GM18502 (cell line): Measurements from ENCODE around the gene LAG3.

Experiments used
- ATAC-seq: cut with Tn5 transposase; IDR thresholded peaks from one replicate; pipeline ENCODE4 v1.9.1; 2021; ENCODE audit warnings: mild to moderate bottlenecking; ENCODE audit not compliant: unreplicated experiment, poor library complexity

The LAG3 gene

DNA sequence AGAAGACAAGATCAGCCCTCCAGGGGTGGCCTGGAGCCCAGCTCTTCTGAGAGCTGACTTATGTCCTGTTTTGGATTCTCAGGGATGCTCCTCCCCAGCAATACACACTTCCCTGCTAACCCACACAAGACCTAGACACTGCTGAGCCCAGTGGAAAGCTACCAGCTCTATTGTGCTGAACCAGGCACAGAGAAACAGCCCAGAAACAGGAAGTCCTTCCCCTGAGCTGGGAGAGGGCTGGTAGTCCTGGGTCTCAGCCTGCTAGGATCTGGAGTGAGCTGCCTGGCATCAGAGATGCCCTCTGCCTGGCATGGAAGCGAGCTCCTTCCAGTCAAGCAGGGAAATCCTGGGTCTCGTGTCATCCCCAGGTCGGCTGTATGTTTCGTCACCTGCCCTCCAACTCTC, 1.2 kb upstream of the LAG3 start:
- no peak for ATAC-seq

DNA sequence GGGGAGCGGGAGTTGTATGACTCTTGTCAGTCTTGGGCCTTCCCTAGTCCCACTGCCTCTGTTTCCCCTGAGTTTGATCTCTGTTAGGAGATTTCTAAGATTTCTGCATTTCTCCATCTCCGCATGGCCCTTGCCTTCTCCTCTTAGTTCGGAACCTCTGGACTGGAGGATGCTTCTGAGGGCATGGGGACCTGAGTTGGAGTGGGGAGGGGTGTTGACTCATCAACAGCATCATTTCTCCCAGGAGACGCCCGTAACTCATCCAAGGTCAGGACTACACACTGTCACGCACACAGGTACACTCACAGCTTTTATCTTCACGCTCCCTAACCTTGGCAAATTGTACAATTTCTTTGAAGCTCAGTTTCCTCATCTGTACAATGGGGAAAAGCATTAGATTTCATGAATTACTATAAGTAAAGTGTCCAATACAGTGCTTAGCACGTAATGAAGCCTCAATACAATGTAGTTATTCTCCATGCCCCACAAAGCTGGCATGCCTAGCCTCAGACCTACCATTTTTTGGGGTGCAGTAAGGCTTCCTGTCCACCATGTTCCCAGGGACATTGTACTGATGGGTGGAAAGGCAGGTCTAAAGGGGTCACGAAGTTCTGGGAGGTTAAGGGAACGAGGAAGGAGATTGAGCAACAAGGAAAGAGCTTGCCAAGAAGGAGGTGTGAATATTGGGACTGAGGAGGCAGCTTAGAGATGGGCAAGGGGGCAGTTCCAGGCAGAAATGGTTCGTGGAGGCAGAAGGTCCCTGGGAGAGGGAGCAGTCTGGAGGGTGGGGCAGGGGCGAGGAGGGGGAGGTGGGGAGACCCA, 600 bp upstream of the LAG3 start:
- no peak for ATAC-seq

DNA sequence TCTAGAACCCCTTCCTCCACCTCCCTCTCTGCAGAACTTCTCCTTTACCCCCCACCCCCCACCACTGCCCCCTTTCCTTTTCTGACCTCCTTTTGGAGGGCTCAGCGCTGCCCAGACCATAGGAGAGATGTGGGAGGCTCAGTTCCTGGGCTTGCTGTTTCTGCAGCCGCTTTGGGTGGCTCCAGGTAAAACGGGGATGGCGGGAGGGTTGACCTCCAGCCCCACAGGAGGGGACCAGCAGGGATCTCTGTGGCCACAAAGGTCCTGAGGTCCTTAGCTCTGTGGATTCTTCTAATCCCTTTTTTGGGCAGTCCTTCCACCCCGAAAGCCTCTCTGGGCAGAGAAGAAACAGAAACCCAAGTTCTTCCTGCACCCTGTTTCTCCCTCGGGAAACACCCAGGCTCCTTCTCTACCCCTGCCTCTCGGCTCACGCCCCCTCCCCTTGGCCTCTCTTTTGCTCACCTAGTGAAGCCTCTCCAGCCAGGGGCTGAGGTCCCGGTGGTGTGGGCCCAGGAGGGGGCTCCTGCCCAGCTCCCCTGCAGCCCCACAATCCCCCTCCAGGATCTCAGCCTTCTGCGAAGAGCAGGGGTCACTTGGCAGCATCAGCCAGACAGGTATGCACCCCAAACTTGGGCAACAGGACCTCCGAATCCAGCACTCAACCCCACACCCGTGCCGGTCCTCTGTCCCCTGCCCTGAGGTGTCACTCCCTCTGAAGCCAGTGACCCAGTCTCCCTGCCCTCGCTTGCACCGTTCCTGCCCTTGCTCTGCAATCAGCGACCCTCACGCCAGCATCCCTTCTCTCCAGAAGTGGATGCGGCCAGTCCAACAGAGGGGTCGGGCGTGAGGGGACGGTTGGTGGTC, 638 bp downstream of the LAG3 start:
- no peak for ATAC-seq

DNA sequence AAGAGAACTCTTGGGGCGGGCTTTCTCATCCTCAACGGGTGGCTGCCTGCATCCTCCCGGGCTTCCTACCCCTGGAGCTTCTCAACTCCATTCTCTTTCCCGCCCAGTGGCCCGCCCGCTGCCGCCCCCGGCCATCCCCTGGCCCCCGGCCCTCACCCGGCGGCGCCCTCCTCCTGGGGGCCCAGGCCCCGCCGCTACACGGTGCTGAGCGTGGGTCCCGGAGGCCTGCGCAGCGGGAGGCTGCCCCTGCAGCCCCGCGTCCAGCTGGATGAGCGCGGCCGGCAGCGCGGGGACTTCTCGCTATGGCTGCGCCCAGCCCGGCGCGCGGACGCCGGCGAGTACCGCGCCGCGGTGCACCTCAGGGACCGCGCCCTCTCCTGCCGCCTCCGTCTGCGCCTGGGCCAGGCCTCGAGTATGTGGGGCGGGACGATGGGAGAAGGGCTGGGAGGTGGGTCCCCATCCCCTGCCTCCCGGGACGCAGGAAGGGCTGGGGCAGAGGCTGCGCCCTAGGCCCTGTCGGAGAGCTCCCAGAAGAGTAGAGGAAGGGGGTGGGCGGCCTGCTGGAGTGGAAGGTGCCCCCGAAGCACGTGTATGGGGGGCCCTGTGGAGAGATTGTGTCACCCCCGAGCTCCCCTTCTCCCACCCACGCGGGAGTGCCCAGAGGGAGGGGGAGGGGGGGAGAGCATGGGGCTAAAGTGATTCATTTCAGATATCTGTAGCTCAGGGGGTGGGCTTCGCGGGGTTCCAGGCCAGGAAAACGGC, 1.5 kb downstream of the LAG3 start:
- ATAC-seq, result no peak

DNA sequence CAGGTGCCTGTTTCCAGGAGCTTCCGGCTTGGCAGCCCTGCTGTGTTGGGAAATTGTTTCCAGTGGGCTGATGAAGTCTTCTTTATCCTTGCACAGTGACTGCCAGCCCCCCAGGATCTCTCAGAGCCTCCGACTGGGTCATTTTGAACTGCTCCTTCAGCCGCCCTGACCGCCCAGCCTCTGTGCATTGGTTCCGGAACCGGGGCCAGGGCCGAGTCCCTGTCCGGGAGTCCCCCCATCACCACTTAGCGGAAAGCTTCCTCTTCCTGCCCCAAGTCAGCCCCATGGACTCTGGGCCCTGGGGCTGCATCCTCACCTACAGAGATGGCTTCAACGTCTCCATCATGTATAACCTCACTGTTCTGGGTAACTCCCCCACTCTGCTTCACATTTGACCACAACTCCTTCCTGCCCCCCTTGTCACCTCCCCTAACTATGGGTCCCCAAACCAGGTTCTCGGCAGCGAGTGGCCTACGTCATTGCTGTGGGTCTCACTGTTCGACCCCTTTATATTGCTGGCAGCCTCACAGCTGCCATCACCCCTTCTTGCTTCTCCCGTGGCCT, 2.3 kb downstream of the LAG3 start:
- ATAC-seq, result no peak

DNA sequence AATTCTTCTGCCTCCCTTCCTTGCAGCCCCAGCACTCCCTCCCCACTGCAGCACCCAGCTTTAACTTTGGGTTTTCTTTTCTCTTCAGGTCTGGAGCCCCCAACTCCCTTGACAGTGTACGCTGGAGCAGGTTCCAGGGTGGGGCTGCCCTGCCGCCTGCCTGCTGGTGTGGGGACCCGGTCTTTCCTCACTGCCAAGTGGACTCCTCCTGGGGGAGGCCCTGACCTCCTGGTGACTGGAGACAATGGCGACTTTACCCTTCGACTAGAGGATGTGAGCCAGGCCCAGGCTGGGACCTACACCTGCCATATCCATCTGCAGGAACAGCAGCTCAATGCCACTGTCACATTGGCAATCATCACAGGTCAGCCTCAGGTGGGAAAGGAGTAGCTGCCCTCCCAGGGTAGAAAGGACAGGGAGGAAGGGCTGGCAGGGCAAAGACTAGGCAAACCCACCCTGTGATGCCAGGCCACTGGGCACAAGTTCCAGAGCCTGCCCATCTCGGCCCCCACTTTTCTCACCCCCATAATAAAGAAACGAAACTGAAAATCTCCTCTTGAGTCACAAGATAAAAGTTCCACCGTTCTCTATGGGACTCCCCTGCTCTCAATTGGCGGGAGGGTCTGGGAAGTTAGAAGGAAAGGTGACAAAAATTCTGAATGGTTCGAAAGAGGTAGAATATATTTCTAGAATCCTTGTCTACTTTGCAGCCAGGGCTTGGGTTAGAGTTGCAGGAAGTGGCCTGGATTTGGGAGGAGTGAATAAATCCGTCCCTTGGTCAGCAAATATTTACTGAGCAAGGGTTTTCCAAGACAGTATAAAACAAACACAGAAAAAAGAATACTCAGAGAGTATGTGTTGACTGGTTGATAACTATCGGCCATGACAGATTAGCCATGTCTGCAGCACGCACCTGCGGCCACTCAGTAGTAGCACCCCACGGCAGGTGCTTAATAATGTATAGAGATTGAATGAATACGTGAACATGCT, 3.2 kb downstream of the LAG3 start:
- ATAC-seq, result no peak

DNA sequence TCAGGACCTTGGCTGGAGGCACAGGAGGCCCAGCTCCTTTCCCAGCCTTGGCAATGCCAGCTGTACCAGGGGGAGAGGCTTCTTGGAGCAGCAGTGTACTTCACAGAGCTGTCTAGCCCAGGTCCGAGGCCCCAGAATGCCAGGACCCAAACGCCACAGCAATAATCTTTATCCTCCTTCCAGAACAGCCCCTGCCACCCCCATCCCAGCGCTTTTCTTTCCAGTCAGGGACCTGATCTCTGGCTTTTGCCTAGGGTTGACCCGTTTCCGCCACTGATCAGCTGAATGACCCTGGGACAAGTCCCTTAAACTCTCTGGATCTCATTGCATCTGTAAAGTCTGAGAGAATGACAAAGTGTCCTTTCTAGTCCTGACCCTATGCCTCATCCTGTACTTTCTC, 5.1 kb downstream of the LAG3 start:
- no peak for ATAC-seq

DNA sequence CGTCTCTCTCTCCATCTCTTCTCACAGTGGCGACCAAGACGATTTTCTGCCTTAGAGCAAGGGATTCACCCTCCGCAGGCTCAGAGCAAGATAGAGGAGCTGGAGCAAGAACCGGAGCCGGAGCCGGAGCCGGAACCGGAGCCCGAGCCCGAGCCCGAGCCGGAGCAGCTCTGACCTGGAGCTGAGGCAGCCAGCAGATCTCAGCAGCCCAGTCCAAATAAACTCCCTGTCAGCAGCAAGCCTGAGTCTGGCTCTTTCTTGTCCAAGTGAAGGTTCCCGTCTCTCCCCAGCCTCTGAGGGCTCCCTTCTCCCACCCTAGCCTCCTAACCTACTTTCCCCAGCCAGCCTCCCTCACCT, 5.9 kb downstream of the LAG3 start:
- ATAC-seq, result no peak

DNA sequence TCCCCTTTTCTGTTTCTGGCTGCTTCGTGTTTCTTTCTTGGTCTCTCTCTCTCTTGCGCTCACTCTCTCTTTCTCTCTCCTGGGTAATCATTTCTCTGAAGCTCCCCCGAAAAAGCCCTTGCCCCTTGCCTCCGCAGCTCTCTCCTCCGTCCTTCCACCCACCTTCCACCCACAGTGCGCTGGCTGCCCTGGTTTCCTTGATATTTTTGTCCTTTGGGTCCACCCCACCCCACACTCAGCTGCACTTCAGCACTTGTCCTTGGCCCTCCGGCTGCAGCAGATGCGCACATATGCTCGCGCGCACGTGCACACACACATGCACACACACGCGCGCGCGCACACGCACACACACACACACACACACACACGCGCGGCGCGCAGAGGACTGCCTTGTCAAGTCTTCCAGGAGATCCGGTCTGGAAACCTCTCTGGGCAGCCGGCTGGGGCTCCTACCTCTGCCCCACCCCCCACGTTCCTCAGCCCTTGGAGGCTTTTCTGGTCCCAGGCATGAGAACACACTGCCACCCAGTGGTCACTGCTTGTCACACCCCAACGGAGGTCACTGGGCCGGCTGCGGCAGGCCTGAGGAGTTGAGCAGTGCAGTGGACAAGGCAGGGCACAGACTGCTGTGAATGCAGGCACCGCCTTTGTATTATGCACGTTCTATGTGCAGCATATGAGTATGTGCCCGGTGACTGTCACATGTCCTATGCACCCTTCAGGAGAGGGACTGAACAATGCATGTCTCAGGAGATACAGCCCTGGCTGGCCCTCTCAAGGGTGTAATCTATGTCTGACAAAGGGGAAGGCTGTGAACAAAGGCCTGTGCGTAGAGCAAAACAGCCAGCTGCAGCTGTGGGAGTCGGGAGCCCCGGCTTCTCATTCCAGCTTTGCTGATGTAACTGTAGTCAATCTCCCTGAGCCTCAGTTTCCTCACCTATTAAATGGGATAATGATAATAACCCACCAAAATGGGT, 6.5 kb downstream of the LAG3 start:
- ATAC-seq, result peak; percentile 90

DNA sequence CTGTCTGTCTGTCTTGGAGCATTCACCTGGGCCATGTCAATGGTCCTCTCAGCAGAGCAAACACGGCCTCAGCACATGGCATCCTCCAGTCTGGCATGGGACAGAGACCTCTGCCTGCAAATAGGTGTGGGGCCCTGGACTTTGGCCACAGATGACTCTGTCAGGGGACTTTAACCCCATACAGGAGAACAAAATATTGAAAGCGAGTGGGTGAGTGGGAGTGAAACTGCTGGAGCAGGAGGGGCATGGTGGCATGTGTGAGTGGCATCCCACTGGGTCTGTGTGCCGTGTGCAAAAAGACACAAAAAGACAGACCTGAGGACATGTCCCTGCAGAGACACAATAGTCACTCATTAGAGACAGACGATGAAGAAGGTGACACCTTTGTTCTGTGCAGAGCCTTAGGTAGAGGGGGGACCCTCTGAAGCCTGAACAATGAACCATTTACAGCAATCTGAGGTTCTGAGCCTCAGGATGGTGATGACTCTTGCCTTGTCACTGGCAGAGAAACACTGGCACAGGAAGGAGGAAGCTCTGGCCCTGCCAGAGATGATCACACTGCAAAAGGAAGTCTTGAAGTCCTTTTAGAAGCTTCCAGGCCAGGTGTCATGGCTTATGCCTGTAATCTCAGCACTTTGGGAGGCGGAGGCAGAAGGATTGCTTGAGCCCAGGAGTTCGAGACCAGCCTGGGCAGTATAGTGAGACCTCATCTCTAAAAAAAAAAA, 7.5 kb downstream of the LAG3 start:
- ATAC-seq, result no peak

DNA sequence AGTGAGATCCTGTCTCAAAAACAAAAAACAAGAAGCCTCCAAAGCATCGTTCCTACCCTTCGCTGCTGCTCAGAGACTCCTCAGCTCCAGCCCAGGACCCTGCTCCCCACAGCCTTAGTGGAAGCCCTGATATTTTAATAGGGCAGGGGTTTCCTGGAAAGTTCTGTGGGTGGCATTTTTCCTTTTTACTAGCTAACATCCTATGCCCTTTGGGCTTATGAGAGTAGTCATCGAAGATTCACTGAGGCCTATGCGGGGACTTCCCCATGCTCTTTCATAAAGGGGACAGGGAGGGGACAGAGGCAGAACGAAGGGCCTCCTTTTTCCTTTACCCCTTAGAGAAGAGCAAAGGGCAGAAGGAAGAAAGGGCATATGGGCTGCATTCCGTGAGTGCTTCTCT, 8.3 kb downstream of the LAG3 start:
- no peak for ATAC-seq

DNA sequence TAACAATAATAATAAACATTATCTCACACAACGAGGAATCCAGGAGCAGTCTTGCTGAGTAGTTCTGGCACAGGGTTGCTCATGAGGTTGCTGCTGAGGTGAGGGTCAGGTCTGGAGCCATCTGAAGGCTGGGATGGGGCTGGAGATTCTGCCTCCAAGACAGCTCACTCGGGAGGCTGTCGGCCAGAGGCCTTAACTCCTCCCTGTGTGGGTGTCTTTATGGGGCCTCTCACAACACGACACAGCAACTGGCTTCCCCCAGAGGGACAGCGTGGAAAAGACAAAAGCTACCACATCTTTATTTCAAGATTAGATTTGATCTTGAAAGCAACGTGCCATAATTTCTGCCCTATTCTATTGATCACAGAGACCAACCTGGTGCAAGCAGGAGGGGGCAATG, 9.8 kb downstream of the LAG3 start:
- no peak for ATAC-seq

DNA sequence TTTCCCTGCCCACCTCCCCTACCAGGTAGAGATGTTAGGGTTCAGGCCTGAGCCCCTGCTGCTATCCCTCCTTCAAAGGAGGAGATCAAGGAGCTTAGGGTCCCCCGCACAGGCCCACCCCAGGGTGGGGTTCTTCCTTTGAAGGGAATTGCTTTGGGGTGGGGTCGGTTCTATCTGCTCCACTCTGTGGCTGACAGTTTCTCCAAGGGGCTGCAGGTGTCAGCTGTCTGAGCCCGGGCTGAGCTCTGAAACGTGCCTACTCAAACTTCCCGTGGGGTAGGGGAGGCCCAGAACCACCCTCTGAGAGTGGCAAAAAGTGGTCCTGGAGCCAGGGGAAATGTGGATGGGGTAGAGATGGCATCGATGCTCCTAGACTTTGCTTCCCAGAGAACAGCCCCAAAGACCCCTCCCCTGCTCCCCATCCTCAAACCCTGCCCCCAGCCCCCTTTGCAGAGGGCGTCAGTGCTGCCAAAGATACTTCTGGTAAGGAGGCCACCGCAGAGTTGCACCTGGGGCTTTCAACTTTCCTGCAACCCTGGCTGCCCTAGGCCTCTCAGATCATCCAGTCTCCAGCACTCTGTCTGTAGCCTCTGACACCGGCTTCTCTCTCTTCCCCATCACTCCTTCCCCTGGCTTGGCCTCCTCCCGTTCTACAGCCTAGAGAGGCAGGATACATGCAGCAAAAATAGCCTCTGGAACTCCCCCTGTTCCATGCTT, 10.7 kb downstream of the LAG3 start:
- no peak for ATAC-seq

DNA sequence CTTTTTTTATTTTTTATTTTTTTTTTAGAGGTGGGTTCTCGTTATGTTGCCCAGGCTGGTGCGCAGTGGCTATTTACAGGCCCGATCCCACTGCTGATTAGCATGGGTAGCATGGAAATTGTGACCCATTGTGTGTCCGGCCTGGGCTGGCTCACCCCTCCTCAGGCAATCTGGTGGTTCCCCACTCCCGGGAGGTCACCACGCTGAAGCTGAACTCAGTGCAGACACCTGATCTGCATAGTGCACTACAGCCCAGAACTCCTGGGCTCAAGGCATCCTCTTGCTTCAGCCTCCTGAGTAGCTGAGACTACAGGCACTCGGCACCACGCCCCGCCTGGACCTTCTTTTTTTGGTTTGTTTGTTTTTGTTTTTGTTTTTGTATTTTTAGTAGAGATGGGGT, 11.5 kb downstream of the LAG3 start:
- no peak for ATAC-seq

DNA sequence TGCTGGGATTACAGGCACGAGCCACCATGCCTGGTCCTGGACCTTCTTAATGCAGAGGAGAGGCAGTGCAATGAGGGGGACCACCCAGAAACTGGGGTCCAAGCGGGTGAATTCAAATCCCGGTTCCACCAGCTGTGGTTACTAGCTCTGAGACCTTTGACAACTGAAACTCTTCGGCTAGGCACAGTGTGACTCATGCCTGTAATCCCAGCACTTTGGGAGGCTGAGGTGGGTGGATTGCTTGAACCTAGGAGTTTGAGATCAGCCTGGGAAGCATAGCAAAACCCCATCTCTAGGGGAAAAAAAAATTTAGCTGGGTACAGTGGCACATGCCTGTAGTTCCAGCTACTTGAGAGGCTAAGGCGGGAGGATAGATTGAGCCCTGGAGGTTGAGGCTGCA, 12.0 kb downstream of the LAG3 start:
- no peak for ATAC-seq

DNA sequence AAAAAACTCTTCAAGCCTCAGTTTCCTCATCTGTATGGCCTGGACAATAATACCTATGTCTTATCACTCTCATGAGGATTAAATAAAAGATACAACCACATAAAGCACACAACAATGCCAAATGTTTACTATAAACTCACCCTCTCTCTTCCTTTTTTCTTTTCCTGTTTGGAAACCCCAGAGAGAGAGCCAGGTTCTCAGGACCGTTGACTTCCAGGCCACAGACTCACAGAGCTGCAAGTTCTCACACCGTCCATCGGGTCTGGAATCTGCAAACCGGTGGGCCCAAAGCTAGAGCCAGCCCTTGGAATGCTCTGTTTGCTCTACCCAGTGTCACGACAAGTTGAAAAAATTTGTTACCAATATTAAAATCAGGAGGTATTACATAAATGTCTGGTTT, 12.4 kb downstream of the LAG3 start:
- no peak for ATAC-seq

DNA sequence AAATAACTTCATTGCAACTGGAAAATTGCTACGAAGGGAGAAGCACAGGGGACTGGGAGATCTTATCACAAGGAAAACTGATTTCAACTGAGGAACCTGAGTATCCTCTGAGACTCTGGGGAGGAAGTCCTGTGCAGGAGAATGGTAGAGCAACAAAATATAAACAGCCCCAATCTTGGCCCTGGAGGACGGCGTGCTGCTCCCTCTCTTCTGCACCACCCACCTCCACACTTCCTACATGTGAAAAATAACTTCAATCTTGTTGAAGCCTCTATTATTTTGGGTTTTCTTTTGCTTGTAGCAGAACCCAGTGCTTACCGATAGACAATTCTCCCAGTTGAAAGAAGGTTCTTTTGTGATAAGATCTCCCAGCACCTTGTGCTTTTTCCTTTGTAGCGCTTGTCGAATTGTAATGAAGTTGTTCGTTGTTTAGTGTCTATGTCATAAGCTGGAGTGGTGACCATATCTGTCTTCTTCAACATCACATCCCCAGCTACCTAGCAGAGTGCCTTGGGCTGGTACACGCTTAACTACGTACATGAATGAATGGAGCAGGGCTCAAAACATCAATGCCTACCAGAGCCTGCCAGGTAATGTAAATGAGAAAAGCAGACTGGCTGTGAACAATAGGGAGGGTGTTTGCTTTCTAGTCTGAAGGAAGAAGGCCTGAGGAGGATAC, 14.2 kb downstream of the LAG3 start:
- ATAC-seq, result no peak
